Lung (tissue), 12 donors: Measurements from ENCODE around the gene PRSS56. TPM values are rescaled to one million over a fixed set of nuclear protein-coding genes. Genes with fewer than 3 reads are reported as not detected.

ENCODE experiments used
- ATAC-seq: fragments of 200-7000 bp; cut with Tn5 transposase; one replicate; pipeline ENCODE4 v1.9.1; 2020; ENCODE audit warnings: moderate number of reproducible peaks; ENCODE audit not compliant: insufficient read depth, low FRiP score
- DNase-seq, 3 donors: peaks; one replicate each; pipeline ENCODE4 v3.0.0-alpha.2; 2013 to 2017
- H3K27ac ChIP-seq, 2 donors: one replicate each; pipeline ENCODE4 v1.5.1; 2013; ENCODE audit warnings: mild to moderate bottlenecking in 2 of 2, moderate library complexity in 2 of 2, control low read depth in 1 of 2, inconsistent platforms in 1 of 2, low read depth in 1 of 2, low read length in 1 of 2
- H3K27me3 ChIP-seq, 3 donors: one replicate each; pipeline ENCODE4 v1.5.1; 2013; ENCODE audit warnings: low read length in 2 of 3; ENCODE audit not compliant: control insufficient read depth in 3 of 3, insufficient read depth in 3 of 3
- H3K36me3 ChIP-seq, 4 donors: one replicate each; pipeline ENCODE4 v1.5.1; 2013; ENCODE audit warnings: low read length in 4 of 4, mild to moderate bottlenecking in 1 of 4, moderate library complexity in 1 of 4; ENCODE audit not compliant: control insufficient read depth in 4 of 4, insufficient read depth in 4 of 4
- H3K4me1 ChIP-seq, 5 donors: one replicate each; pipeline ENCODE4 v1.5.1; 2013; ENCODE audit warnings: low read length in 5 of 5, mild to moderate bottlenecking in 2 of 5, moderate library complexity in 1 of 5; ENCODE audit not compliant: control insufficient read depth in 5 of 5, insufficient read depth in 5 of 5
- H3K4me3 ChIP-seq: one replicate; pipeline ENCODE4 v1.5.1; 2013; ENCODE audit warnings: mild to moderate bottlenecking, control low read depth, moderate library complexity
- H3K9ac ChIP-seq, 2 donors: one replicate each; pipeline ENCODE4 v1.5.1; 2013; ENCODE audit warnings: low read length in 2 of 2, control low read depth in 1 of 2; ENCODE audit not compliant: insufficient read depth in 1 of 2
- H3K9me3 ChIP-seq, 4 donors: one replicate each; pipeline ENCODE4 v1.5.1; 2013; ENCODE audit warnings: low read length in 3 of 4, mild to moderate bottlenecking in 1 of 4, moderate library complexity in 1 of 4; ENCODE audit not compliant: control insufficient read depth in 4 of 4, insufficient read depth in 3 of 4
- CTCF ChIP-seq: IDR thresholded peaks from 2 replicates; pipeline ENCODE4 v1.5.1; 2012; ENCODE audit warnings: mild to moderate bottlenecking; ENCODE audit errors: control extremely low read depth, extremely low read depth
- WGBS, 2 donors: extraction: QIAGEN DNeasy Blood & Tissue Kit; methylation state at CpG; one replicate each; pipeline ENCODE4 v1.1.7; 2013; 5-methylcytosine and 5-hydroxymethylcytosine counted together
- polyA plus RNA-seq, 2 donors: library from polyadenylated mRNA; stranded (reverse); fragments of 200-250 nt; gene quantifications; one replicate each; pipeline ENCODE4 v1.2.1, GENCODE V29; 2013
- total RNA-seq, 2 donors: library from RNA; depleted of rRNA in 1 of 2; stranded (reverse); fragments of >200 nt in 1 of 2; gene quantifications; one replicate each; pipeline ENCODE4 v1.2.1, GENCODE V29; 2014 to 2021
- donor health status: control.
- donor health status: control.
- donor health status: Bipolar disorder and iron deficiency.
- donor health status: healthy.
- donor health status: DM: yes; HTN: yes; CAD: no.

PRSS56 gene
- total and polyA plus RNA-seq, 4 donors, result not detected

GRCh38 chr2:232516551-232516950 lies 3.6 kb upstream of the PRSS56 start:
- DNase-seq, result no peak

GRCh38 chr2:232518844-232519243 lies 1.3 kb upstream of the PRSS56 start:
- peaks cover 5 to 20% (median 16%) of the 10 kb centered on the region in 3 donors for H3K27me3 ChIP-seq
- 67 to 77% methylated on average over 6 of the region's 6 CpGs for WGBS, 2 donors
- no peak for ATAC-seq

More at GRCh38 chr2:232516551-232516950, 3.6 kb upstream of the PRSS56 start:
- peaks cover 0 to 2% (median 0%) of the 10 kb centered on the region in 4 donors for H3K9me3 ChIP-seq
- H3K9ac ChIP-seq, result no peak overlapping the region
- H3K4me1 ChIP-seq, result no peaks in the 10 kb centered on the region
- ATAC-seq, result no peak
- no peak overlapping the region for H3K4me3 ChIP-seq
- H3K27me3 ChIP-seq, result peaks cover 0 to 14% (median 7%) of the 10 kb centered on the region in 3 donors
- no peak overlapping the region for H3K27ac ChIP-seq
- no peaks in the 10 kb centered on the region for H3K36me3 ChIP-seq
- no peak for TF ChIP-seq CTCF
- WGBS, 2 donors, result 92% methylated on average over 3 of the region's 3 CpGs

GRCh38 chr2:232520489-232520888 lies 301 bp downstream of the PRSS56 start:
- WGBS, 2 donors, result 73 to 84% methylated on average over 15 of the region's 15 CpGs
- no peak for ATAC-seq

More at GRCh38 chr2:232518844-232519243, 1.3 kb upstream of the PRSS56 start:
- H3K27ac ChIP-seq, result no peak overlapping the region
- no peaks in the 10 kb centered on the region for H3K9me3 ChIP-seq
- DNase-seq, result no peak
- TF ChIP-seq CTCF, result no peak
- peaks cover 0 to 5% (median 0%) of the 10 kb centered on the region in 5 donors for H3K4me1 ChIP-seq
- H3K9ac ChIP-seq, result no peak overlapping the region
- H3K36me3 ChIP-seq, result no peaks in the 10 kb centered on the region
- no peak overlapping the region for H3K4me3 ChIP-seq

More at GRCh38 chr2:232520489-232520888, 301 bp downstream of the PRSS56 start:
- DNase-seq, result no peak
- H3K4me3 ChIP-seq, result no peak overlapping the region
- H3K9ac ChIP-seq, result no peak overlapping the region
- no peak overlapping the region for H3K27ac ChIP-seq
- peaks cover 14 to 26% (median 22%) of the 10 kb centered on the region in 3 donors for H3K27me3 ChIP-seq
- peaks cover 0 to 8% (median 2%) of the 10 kb centered on the region in 5 donors for H3K4me1 ChIP-seq
- no peak for TF ChIP-seq CTCF
- no peaks in the 10 kb centered on the region for H3K36me3 ChIP-seq
- no peaks in the 10 kb centered on the region for H3K9me3 ChIP-seq
